ES-I3 (cell line): ENCODE data around the gene FMN1.

Experiments used
- H3K36me3 ChIP-seq: 2 replicates; pipeline ENCODE4 v1.6.1; 2013; ENCODE audit warnings: mild to moderate bottlenecking, low read length, control low read depth, moderate library complexity; ENCODE audit not compliant: insufficient read depth
- H3K4me1 ChIP-seq: 2 replicates; pipeline ENCODE4 v1.6.1; 2013; ENCODE audit warnings: mild to moderate bottlenecking, control low read depth, low read length; ENCODE audit not compliant: insufficient read depth
- H3K9ac ChIP-seq: 2 replicates; pipeline ENCODE4 v1.6.1; 2013; ENCODE audit warnings: low read depth, mild to moderate bottlenecking, low read length, moderate library complexity
- H3K9me3 ChIP-seq: 2 replicates; pipeline ENCODE4 v1.6.1; 2013; ENCODE audit warnings: mild to moderate bottlenecking, low read length, moderate library complexity; ENCODE audit not compliant: control insufficient read depth, insufficient read depth

FMN1 gene

GRCh38 chr15:33135355-33135781 lies 59.1 kb downstream of the FMN1 start:
- Histone ChIP-seq H3K9ac (no peak overlapping the region), H3K36me3 (no peaks in the 10 kb centered on the region), H3K4me1 (peaks cover 10% of the 10 kb centered on the region; the same call in 1 of the 2 replicates), H3K9me3 (no peaks in the 10 kb centered on the region)

DNA sequence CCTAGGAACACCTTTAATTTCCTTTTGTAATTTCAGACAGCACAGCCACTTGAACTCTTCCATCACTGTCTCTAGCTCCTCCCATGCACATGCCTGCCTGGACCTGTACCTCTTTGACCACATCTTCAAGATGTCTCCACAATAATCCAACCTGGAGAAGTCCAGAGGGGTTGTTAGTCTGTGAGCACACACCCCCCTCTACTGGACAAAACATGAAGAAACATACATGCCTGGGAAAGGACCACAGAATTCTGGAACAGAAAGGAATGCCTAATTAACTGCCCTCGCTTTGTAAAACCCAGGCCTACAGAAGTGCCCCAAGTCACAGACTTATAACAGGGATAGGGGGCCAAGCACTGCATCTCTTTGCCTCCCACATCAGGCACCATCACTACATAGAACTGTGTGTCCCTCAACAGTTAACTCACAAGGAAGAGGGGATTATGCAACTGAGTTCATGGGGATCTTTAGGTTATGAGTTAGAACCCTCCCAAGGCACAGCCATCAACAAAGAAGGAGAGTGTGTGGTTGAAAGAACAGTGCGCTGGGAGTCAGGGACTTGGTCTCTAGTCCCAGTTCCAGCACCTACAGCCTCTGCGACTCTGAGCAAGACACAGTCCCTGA lies 61.7 kb downstream of the FMN1 start:
- Histone ChIP-seq H3K36me3 (no peaks in the 10 kb centered on the region), H3K9me3 (no peaks in the 10 kb centered on the region), H3K9ac (no peak overlapping the region), H3K4me1 (peaks cover 10% of the 10 kb centered on the region; the same call in 1 of the 2 replicates)

- H3K9me3 ChIP-seq, result no peaks in the 10 kb centered on the region
- H3K9ac ChIP-seq, result no peak overlapping the region
- no peaks in the 10 kb centered on the region for H3K36me3 ChIP-seq
- peaks cover 10% of the 10 kb centered on the region; the same call in 1 of the 2 replicates for H3K4me1 ChIP-seq
Measured at GRCh38 chr15:33132233-33132580, 62.3 kb downstream of the FMN1 start.

GRCh38 chr15:33131552-33132232 lies 62.8 kb downstream of the FMN1 start:
- Histone ChIP-seq H3K9me3 (no peaks in the 10 kb centered on the region), H3K9ac (no peak overlapping the region), H3K36me3 (no peaks in the 10 kb centered on the region), H3K4me1 (peaks cover 10% of the 10 kb centered on the region; the same call in 1 of the 2 replicates)

GRCh38 chr15:33126559-33127290 lies 67.8 kb downstream of the FMN1 start:
- Histone ChIP-seq H3K4me1 (peaks cover 5% of the 10 kb centered on the region; the same call in 1 of the 2 replicates), H3K9me3 (no peaks in the 10 kb centered on the region), H3K9ac (no peak overlapping the region), H3K36me3 (no peaks in the 10 kb centered on the region)

DNA sequence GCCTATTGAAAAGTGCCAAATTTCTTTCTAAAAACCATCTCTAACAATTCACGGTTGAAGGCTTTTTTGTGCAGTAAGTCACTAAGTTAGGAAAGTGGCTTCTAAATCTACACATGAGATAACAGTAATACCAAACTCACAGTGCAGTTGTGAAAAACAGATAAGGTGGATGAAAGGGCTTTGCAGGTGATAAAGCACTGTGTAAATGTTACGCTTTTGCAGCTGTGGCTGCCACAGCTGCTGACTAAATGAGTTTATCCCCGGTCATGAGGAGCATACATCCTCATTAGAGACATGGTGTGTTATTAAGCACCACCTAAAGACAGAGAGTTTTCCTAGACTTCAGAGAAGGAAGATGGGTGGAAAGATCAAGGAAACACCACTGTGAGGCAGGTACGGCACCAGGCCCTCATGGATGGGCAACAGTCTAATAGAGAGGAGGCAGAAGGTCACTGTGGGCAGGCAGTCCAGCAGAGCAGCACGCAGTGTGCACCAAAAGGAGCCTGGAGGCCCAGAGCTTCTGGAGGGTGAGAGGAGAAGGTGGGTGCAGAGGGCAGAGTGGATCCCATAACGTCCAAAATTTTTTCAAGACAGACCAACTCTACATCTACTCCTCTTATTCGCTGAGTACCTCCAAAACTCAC lies 68.5 kb downstream of the FMN1 start:
- Histone ChIP-seq H3K9ac (no peak overlapping the region), H3K4me1 (peaks cover 5% of the 10 kb centered on the region; the same call in 1 of the 2 replicates), H3K9me3 (no peaks in the 10 kb centered on the region), H3K36me3 (no peaks in the 10 kb centered on the region)

- H3K36me3 ChIP-seq, result no peaks in the 10 kb centered on the region
- peaks cover 5% of the 10 kb centered on the region; the same call in 1 of the 2 replicates for H3K4me1 ChIP-seq
- H3K9ac ChIP-seq, result no peak overlapping the region
- no peaks in the 10 kb centered on the region for H3K9me3 ChIP-seq
Measured at GRCh38 chr15:33124811-33125210, 69.7 kb downstream of the FMN1 start.

DNA sequence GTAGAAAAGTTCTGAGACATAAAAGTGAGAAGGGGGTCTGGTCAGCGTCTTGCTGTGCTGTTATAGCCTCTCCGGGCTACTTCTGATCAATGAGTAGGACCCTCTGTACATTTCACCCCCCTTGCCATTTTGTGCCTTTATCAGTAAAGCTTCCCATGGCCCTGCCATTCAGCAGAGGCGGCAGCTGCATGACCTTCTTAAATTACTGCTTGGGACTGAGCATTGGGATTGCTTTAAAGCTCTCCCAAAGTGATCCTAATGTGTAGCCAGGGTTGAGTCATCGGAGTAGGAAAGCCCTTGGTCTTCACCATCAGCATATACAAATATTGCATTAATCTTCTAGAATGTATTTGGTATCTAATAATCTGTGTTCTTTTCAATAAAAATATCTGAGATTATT lies 70.2 kb downstream of the FMN1 start:
- H3K4me1 ChIP-seq, result peaks cover 5% of the 10 kb centered on the region; the same call in 1 of the 2 replicates
- H3K9me3 ChIP-seq, result no peaks in the 10 kb centered on the region
- H3K9ac ChIP-seq, result no peak overlapping the region

DNA sequence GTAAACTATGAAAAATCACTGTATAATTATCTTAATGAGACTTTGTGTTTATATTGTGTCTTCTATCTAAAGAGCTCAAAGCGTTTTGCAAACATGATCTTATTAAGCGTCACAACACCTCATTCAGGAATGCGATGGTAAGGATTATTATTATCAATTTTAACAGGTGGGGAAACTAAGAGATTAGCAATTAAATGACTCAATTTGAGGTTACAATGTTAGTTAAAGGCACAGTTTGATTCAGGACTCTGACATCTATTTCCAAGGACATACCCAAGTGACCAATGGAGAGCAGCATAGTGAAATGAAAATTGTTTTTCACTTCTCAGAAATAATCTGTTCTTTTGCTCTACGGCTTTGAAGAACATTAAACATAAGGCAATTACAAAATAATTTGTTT lies 74.6 kb downstream of the FMN1 start:
- Histone ChIP-seq H3K4me1 (no peaks in the 10 kb centered on the region), H3K9ac (no peak overlapping the region), H3K36me3 (no peaks in the 10 kb centered on the region), H3K9me3 (no peaks in the 10 kb centered on the region)

More for the DNA sequence above, 70.2 kb downstream of the FMN1 start:
- no peaks in the 10 kb centered on the region for H3K36me3 ChIP-seq

- no peak overlapping the region for H3K9ac ChIP-seq
- no peaks in the 10 kb centered on the region for H3K9me3 ChIP-seq
- H3K4me1 ChIP-seq, result no peaks in the 10 kb centered on the region
- H3K36me3 ChIP-seq, result no peaks in the 10 kb centered on the region
Measured at GRCh38 chr15:33119273-33119672, 75.2 kb downstream of the FMN1 start.

DNA sequence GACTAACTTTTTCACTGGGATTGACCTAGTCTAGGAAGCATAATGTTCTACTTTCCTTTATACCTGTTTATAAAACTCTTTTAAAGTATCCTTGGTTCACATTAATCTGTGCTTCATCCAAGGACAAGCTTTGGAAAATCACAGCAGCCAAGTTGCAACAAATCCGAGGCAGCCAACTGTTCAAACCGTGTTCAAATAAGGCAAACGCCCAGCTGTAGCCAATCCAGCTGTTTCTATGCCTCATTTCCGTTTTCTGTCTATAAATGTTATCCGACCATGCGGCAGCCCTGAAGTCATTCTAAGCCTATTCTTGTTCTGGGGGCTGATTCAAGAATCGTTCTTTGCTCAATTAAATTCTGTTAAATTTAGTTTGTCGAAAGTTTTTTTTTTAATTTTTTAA lies 78.3 kb downstream of the FMN1 start:
- Histone ChIP-seq H3K4me1 (peaks cover 15% of the 10 kb centered on the region), H3K36me3 (no peaks in the 10 kb centered on the region), H3K9me3 (no peaks in the 10 kb centered on the region)

DNA sequence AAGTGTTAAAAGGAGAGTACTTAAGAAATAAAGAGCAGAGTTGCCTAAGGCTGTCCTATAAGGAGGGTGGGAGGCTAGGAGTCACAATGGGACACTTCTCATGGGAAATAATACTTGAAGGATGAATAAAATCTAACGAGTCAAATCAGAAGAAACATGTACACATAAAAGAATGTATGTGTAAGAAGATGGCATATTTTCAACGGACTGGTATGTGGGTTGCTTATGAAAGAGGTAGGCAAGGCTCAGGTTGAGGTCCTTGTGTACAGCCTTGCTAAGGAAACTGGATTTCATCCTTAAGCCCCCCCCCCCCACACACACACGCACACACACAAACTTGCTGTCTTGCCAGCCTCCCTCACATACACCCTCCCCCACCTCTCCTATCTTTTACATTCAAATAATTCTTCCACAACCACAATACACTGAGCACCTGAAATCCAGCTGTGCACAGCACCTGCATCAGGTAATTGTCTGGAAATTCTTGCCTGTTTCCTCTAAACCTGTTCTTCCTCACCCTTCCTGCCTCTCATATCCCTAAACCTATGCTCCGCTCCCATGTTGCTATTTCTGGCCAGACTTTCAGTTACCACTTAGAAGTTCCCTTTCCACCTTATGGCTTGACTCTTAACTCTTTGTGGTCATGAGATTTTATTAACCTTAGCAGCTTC lies 79.2 kb downstream of the FMN1 start:
- Histone ChIP-seq H3K9ac (no peak overlapping the region), H3K9me3 (no peaks in the 10 kb centered on the region), H3K36me3 (no peaks in the 10 kb centered on the region), H3K4me1 (peaks cover 15% of the 10 kb centered on the region)

More for the DNA sequence above, 78.3 kb downstream of the FMN1 start:
- H3K9ac ChIP-seq, result no peak overlapping the region

- H3K9me3 ChIP-seq, result no peaks in the 10 kb centered on the region
- no peaks in the 10 kb centered on the region for H3K36me3 ChIP-seq
- peaks cover 15% of the 10 kb centered on the region for H3K4me1 ChIP-seq
- H3K9ac ChIP-seq, result no peak overlapping the region
Measured at GRCh38 chr15:33114374-33114717, 80.2 kb downstream of the FMN1 start.
